Spinal cord (tissue), 10 donors: Measurements from ENCODE around the gene GLCE. TPM values are rescaled to one million over a fixed set of nuclear protein-coding genes. Genes with fewer than 3 reads are reported as not detected.
A peak's percentile ranks its signal among the peaks of the same experiment; 100 is the strongest.
"Not testable (repeated sequence)": the region's sequence is repeated elsewhere in the genome, so short reads cannot be mapped to it uniquely, and the experiment has no call there.

Experiments
- DNase-seq, 6 donors: peaks; one replicate each; pipeline versions ENCODE4 v3.0.0 to v3.0.0-alpha.2; 2013 to 2015; ENCODE audit warnings: low spot score in 6 of 6, low read depth in 4 of 6
- H3K27ac ChIP-seq: one replicate; pipeline ENCODE4 v1.5.1; 2013; ENCODE audit warnings: low read depth, low read length, control low read depth
- H3K27me3 ChIP-seq: one replicate; pipeline ENCODE4 v1.6.1; 2013; ENCODE audit warnings: low read length; ENCODE audit not compliant: control insufficient read depth, insufficient read depth
- H3K36me3 ChIP-seq: one replicate; pipeline ENCODE4 v1.6.1; 2013; ENCODE audit warnings: low read length; ENCODE audit not compliant: control insufficient read depth, insufficient read depth
- H3K4me1 ChIP-seq: one replicate; pipeline ENCODE4 v1.6.1; 2013; ENCODE audit warnings: low read length; ENCODE audit not compliant: control insufficient read depth, insufficient read depth
- H3K4me3 ChIP-seq: one replicate; pipeline ENCODE4 v1.5.1; 2013; ENCODE audit warnings: low read depth, low read length, control low read depth
- H3K9me3 ChIP-seq: one replicate; pipeline ENCODE4 v1.6.1; 2013; ENCODE audit warnings: low read length; ENCODE audit not compliant: control insufficient read depth, insufficient read depth
- WGBS: methylation state at CpG from one replicate; pipeline ENCODE4 v1.1.5; 2013; ENCODE audit warnings: missing lambda C conversion rate; ENCODE audit not compliant: insufficient coverage; 5-methylcytosine and 5-hydroxymethylcytosine counted together
- polyA plus RNA-seq, 2 donors: library from polyadenylated mRNA; unstranded; fragments of 120-200 nt; gene quantifications; one replicate each; pipeline ENCODE4 v1.2.1, GENCODE V29; 2013; ENCODE audit not compliant: insufficient read length in 2 of 2
- total RNA-seq, 2 donors: library from RNA; depleted of rRNA in 1 of 2; stranded (reverse); fragments of 120-200 nt in 1 of 2; fragments of >200 nt in 1 of 2; gene quantifications; one replicate each; pipeline versions ENCODE4 v1.2.3 to v1.2.4, GENCODE V29; 2013 to 2014
- donor health status: healthy.

GLCE gene
- total and polyA plus RNA-seq, 4 donors, result 24.0 to 71.0 (median 42.6) TPM

DNA sequence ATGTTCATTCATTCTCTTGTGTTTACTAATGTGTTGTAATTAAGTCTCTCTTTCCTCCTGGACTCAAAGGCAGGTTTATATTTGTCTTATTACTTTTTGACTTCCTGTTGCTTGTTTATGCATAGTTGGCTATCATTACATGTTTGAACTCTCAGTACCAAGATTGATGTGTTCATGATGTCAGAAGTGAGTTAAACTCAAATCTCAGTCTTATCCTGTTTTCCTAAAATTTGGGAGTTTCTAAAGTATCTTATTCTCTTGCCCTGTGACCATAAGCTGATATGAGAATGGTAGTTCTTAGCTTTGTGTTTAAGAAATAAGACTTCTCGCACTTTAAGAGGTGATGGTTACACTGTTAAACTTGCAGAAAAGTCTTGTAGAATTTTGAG, 5.2 kb downstream of the GLCE start:
- Histone ChIP-seq H3K9me3 (no peaks in the 10 kb centered on the region), H3K27me3 (no peaks in the 10 kb centered on the region), H3K4me1 (peaks cover 7% of the 10 kb centered on the region), H3K4me3 (no peak overlapping the region), H3K27ac (no peak overlapping the region), H3K36me3 (no peaks in the 10 kb centered on the region)
- WGBS, result no CpG with 5 or more reads among the region's 1 CpG
- DNase-seq, result no peak

DNA sequence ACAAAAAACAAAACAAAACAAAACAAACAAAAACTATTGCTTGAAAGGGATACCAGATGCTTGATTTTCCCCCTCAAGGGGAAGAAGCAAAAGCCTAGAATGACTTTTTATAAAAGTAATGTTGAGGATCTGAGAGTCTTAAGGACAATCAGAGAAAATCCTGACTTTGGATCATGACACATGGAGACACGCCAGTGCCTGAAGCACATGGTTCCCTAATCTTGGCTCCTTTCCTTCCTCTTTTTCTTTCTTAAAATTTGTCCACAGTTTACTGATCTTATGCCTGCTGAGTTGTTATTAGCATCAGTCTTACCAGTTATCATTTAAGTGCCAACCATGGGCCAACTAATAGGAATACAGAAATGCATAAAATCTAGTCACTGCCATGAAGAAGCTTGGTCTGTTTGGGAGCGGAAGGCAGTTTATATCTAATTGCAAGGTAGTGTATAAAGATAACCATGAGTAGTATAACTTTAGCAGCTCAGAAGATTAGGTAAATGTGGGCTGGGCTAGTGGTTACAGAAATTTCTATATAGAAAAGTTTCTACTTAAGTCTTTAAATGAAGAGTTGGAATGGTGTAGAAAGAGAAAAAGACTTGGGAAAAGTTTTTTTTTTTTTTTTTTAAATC, 6.9 kb downstream of the GLCE start:
- Histone ChIP-seq H3K4me1 (peaks cover 4% of the 10 kb centered on the region), H3K9me3 (no peaks in the 10 kb centered on the region), H3K27ac (no peak overlapping the region), H3K27me3 (no peaks in the 10 kb centered on the region), H3K36me3 (no peaks in the 10 kb centered on the region), H3K4me3 (no peak overlapping the region)
- 100% methylated on average over 1 of the region's 2 CpGs for WGBS
- no peak for DNase-seq

GRCh38 chr15:69168361-69168760, 7.9 kb downstream of the GLCE start:
- H3K9me3 ChIP-seq, H3K27ac ChIP-seq, H3K27me3 ChIP-seq, H3K4me1 ChIP-seq, H3K36me3 ChIP-seq, H3K4me3 ChIP-seq, DNase-seq: not testable (repeated sequence)
- WGBS, result 90% methylated on average over 2 of the region's 7 CpGs

GRCh38 chr15:69169540-69169939, 9.1 kb downstream of the GLCE start:
- no CpG with 5 or more reads among the region's 3 CpGs for WGBS
- not testable (repeated sequence) for H3K4me1 ChIP-seq, H3K27me3 ChIP-seq, H3K36me3 ChIP-seq, H3K4me3 ChIP-seq, H3K9me3 ChIP-seq, H3K27ac ChIP-seq, DNase-seq

- Histone ChIP-seq H3K27ac (no peak overlapping the region), H3K36me3 (no peaks in the 10 kb centered on the region), H3K9me3 (no peaks in the 10 kb centered on the region), H3K27me3 (no peaks in the 10 kb centered on the region), H3K4me1 (no peaks in the 10 kb centered on the region), H3K4me3 (no peak overlapping the region)
- no CpG with 5 or more reads among the region's 3 CpGs for whole genome bisulfite sequencing
- peak in 1 of 6 donors; percentile 17 for DNase-seq
Observed at GRCh38 chr15:69170597-69170996, 10.2 kb downstream of the GLCE start.

GRCh38 chr15:69172847-69173246, 12.4 kb downstream of the GLCE start:
- Histone ChIP-seq H3K27ac (no peak overlapping the region), H3K4me3 (no peak overlapping the region), H3K36me3 (no peaks in the 10 kb centered on the region), H3K9me3 (no peaks in the 10 kb centered on the region), H3K4me1 (no peaks in the 10 kb centered on the region), H3K27me3 (no peaks in the 10 kb centered on the region)
- WGBS, result 100% methylated on average over 2 of the region's 2 CpGs
- no peak for DNase-seq

DNA sequence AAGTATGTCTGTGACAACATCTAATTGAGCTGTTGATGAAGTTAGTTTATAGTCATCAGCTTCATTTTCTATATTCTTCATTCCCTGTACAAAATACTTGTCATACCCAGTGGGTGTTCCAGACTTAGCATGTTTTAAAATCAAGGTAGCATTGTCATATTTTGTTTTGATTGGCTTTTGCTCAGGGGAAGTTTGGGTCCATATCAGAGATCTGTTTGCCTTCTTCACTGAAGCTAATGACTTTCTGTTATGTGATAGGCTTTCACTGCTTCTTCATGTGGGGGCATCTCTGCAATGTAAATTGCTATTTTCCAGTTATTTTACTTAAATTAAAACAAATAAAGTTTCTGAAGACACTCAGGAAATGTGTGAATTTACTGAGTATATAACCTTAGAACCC, 15.1 kb downstream of the GLCE start:
- Histone ChIP-seq H3K4me3 (no peak overlapping the region), H3K36me3 (no peaks in the 10 kb centered on the region), H3K4me1 (no peaks in the 10 kb centered on the region), H3K27me3 (no peaks in the 10 kb centered on the region), H3K9me3 (no peaks in the 10 kb centered on the region), H3K27ac (no peak overlapping the region)
- DNase-seq, result no peak

- Histone ChIP-seq H3K27ac (no peak overlapping the region), H3K36me3 (no peaks in the 10 kb centered on the region), H3K27me3 (no peaks in the 10 kb centered on the region), H3K9me3 (no peaks in the 10 kb centered on the region), H3K4me1 (no peaks in the 10 kb centered on the region), H3K4me3 (no peak overlapping the region)
- DNase-seq, result no peak
Observed at GRCh38 chr15:69181424-69181823, 21.0 kb downstream of the GLCE start.

GRCh38 chr15:69185216-69185615, 24.8 kb downstream of the GLCE start:
- Histone ChIP-seq H3K27ac (no peak overlapping the region), H3K36me3 (no peaks in the 10 kb centered on the region), H3K9me3 (peaks cover 3% of the 10 kb centered on the region), H3K4me3 (no peak overlapping the region), H3K4me1 (no peaks in the 10 kb centered on the region), H3K27me3 (no peaks in the 10 kb centered on the region)
- no peak for DNase-seq
- no CpG with 5 or more reads among the region's 1 CpG for WGBS

DNA sequence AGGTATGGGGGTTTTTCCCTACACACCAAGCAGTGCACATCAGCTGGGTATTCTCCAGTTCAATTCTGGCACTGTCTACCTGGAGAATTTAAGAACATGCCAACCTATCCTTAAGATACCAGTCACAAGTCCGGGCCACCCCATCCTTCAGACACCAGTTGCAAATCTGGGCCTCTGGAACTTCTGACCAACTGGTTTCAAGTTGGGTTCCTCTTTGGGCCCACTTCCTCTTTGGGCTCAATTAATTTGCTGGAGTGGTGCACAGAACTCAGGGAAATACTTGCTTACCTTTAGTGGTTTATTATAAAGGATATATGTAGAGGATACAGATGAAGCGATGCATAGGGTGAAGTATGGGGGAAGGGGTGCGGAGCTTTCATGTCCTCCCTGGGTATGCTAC, 25.3 kb downstream of the GLCE start:
- Histone ChIP-seq H3K4me3 (no peak overlapping the region), H3K9me3 (peaks cover 8% of the 10 kb centered on the region), H3K36me3 (no peaks in the 10 kb centered on the region), H3K4me1 (no peaks in the 10 kb centered on the region), H3K27ac (no peak overlapping the region), H3K27me3 (no peaks in the 10 kb centered on the region)
- no peak for DNase-seq
- 100% methylated on average over 2 of the region's 3 CpGs for WGBS
